ENCODE measurements around the gene USP6NL.

USP6NL gene

DNA sequence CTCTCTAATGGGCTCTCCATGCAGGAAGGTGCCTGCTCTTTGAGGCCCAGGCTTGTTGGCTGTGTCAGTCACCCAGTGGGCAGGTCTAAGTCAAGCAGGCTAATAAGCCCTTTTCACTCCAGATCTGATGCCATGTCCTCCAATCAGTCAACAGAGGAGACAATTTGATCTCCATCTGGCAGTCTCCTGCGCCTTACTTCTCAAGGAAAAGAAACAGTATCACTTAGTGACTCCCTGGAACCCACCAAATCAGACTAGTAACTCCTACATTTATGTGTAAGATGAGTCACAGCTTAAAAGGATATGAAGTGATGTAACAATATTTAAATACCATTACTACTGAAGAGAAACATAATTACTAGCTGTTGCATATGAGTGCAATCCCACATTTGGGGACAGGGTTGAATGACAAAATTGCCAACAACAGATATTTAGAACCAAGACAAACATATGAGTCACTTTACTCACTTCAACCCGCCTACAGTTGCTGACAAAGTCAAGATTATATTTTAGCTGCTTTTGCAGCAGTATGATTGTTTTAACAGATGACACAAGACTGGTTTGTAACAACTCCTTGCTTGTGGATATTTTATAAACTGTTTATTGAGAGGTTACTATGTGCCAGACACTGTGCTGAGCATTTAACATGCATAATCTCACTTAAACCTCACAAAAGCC, 72.1 kb downstream of the USP6NL start:
- peaks cover 4% of the 10 kb centered on the region for H3K4me1 ChIP-seq (ENCODE audit: control insufficient read depth, insufficient read depth, low read length)

DNA sequence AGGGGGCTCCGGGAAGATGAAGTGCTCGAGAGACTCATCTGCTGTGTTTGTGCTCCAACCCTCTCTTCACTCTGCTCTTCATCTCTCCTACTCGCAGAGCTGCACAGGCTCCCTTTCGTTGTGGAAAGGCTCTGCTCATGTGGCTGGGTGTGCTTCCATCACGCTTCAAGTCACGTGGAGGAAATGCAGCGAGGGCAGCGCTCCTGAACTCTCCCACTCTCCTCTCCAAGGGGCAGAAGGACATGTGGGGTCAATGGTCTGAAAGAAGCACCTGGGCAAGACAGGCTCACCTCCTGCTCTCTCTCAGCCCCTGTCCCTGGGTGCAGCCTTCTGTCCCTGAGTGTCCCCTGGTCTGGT, 72.6 kb downstream of the USP6NL start:
- no peak overlapping the region for H3K4me3 ChIP-seq (ENCODE audit: low read depth, low read length)
- H3K27me3 ChIP-seq (ENCODE audit: control insufficient read depth, insufficient read depth, low read length): no peaks in the 10 kb centered on the region
- H3K9ac ChIP-seq (ENCODE audit: low read depth, low read length): no peak overlapping the region
- no peaks in the 10 kb centered on the region for H3K9me3 ChIP-seq (ENCODE audit: control insufficient read depth, insufficient read depth, low read length)
- no peaks in the 10 kb centered on the region for H3K36me3 ChIP-seq (ENCODE audit: control insufficient read depth, insufficient read depth, low read length)
- peaks cover 4% of the 10 kb centered on the region for H3K4me1 ChIP-seq (ENCODE audit: control insufficient read depth, insufficient read depth, low read length)

More for the DNA sequence above, 72.1 kb downstream of the USP6NL start:
- H3K27me3 ChIP-seq (ENCODE audit: control insufficient read depth, insufficient read depth, low read length): no peaks in the 10 kb centered on the region
- no peaks in the 10 kb centered on the region for H3K36me3 ChIP-seq (ENCODE audit: control insufficient read depth, insufficient read depth, low read length)
- no peak overlapping the region for H3K4me3 ChIP-seq (ENCODE audit: low read depth, low read length)
- H3K9ac ChIP-seq (ENCODE audit: low read depth, low read length): no peak overlapping the region
- H3K9me3 ChIP-seq (ENCODE audit: control insufficient read depth, insufficient read depth, low read length): no peaks in the 10 kb centered on the region

DNA sequence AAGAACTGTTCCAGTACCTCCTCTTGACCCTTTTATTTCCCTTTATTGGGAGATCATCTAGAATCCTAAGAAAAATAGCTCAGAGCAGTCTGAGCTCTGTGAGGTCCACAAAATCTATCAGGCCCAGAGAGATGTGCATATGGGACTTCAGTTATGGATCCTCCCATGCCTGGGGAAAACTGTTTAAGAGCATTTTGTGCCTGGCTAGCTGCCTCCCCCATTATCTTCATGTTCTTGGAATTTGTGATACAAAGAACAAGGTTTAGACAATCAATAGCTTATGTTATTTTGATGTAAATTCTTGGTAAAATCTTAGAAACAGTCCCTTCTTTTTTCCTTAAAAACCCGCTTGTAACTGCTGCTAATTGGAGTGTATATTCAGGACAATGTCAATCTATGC, 75.2 kb downstream of the USP6NL start:
- H3K4me3 ChIP-seq (ENCODE audit: low read depth, low read length): no peak overlapping the region
- no peaks in the 10 kb centered on the region for H3K9me3 ChIP-seq (ENCODE audit: control insufficient read depth, insufficient read depth, low read length)
- no peak overlapping the region for H3K9ac ChIP-seq (ENCODE audit: low read depth, low read length)
- no peaks in the 10 kb centered on the region for H3K36me3 ChIP-seq (ENCODE audit: control insufficient read depth, insufficient read depth, low read length)
- peaks cover 4% of the 10 kb centered on the region for H3K4me1 ChIP-seq (ENCODE audit: control insufficient read depth, insufficient read depth, low read length)
- H3K27me3 ChIP-seq (ENCODE audit: control insufficient read depth, insufficient read depth, low read length): no peaks in the 10 kb centered on the region

DNA sequence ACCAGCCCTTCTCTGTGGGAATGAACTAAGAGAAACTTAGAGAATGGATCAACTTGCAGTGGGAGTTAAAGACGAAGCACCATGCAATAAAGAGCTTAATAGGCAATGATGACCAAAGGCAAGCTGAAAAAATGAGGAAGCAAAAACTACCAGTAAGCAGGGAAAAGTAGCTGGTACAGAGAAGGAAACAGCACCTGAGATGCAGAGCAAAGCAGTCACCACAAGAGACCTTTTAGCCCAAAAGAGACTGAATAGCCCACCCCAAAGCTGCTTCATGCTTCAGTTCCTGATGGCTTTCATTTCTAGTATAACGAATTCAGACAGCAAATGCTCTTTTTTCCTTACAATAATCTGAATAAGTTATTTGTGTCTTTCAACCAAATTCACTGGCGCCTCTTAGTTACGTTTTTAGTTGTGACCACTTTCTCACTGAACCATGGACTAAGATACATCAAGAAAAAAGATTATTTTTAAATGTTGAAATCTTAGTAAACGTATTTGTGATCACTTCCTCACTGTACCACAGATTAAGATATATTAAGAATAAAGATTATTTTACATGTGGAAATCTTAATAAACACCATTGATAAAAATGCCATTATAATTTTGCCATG, 76.0 kb downstream of the USP6NL start:
- no peaks in the 10 kb centered on the region for H3K27me3 ChIP-seq (ENCODE audit: control insufficient read depth, insufficient read depth, low read length)
- no peak overlapping the region for H3K9ac ChIP-seq (ENCODE audit: low read depth, low read length)
- H3K4me3 ChIP-seq (ENCODE audit: low read depth, low read length): no peak overlapping the region
- H3K4me1 ChIP-seq (ENCODE audit: control insufficient read depth, insufficient read depth, low read length): peaks cover 4% of the 10 kb centered on the region
- no peaks in the 10 kb centered on the region for H3K9me3 ChIP-seq (ENCODE audit: control insufficient read depth, insufficient read depth, low read length)
- no peaks in the 10 kb centered on the region for H3K36me3 ChIP-seq (ENCODE audit: control insufficient read depth, insufficient read depth, low read length)

DNA sequence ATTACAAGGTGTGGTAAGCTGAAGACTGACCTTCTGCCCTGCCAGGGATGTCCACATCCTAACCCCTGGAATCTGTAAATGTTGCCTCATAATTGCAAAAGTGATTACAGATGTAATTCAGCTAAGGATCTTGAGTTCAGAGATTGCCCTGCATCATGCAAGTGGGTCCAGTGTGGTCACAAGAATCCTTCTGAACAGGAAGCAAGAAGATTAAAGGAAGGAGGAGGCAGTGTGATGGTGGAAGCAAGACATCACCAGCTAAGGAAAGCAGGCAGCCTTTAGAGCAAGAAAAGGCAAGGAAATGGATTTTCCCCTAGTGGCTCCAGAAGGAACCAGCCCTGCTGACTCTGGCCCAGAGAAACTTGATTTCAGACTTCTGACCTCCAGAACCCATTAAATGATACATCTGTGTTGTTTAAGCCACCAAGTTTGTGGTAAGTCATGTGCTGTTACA, 78.1 kb downstream of the USP6NL start:
- Histone ChIP-seq H3K36me3 (ENCODE audit: control insufficient read depth, insufficient read depth, low read length) (no peaks in the 10 kb centered on the region), H3K4me1 (ENCODE audit: control insufficient read depth, insufficient read depth, low read length) (peaks cover 4% of the 10 kb centered on the region), H3K9ac (ENCODE audit: low read depth, low read length) (no peak overlapping the region), H3K27me3 (ENCODE audit: control insufficient read depth, insufficient read depth, low read length) (no peaks in the 10 kb centered on the region), H3K4me3 (ENCODE audit: low read depth, low read length) (no peak overlapping the region), H3K9me3 (ENCODE audit: control insufficient read depth, insufficient read depth, low read length) (no peaks in the 10 kb centered on the region)

DNA sequence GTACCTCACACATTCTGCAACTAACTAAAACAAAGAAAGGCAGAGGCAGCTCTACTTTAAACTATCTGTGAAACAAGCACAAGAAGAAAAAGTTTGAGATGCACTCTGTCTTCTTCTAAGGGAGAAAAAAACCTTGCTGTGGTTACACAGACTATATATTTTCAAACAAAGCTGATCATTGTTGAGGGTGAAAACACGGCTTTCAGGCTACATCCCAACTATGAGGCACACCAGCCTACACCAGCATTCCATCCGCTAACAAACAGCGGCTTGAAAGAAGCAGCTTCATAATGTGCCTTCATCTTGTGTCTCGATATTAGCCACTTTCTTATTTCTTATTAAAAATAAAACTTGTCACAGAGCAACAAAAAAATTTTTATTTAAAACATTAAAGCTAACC, 79.1 kb downstream of the USP6NL start:
- Histone ChIP-seq H3K9ac (ENCODE audit: low read depth, low read length) (no peak overlapping the region), H3K4me3 (ENCODE audit: low read depth, low read length) (no peak overlapping the region), H3K4me1 (ENCODE audit: control insufficient read depth, insufficient read depth, low read length) (peaks cover 4% of the 10 kb centered on the region), H3K9me3 (ENCODE audit: control insufficient read depth, insufficient read depth, low read length) (no peaks in the 10 kb centered on the region), H3K36me3 (ENCODE audit: control insufficient read depth, insufficient read depth, low read length) (no peaks in the 10 kb centered on the region), H3K27me3 (ENCODE audit: control insufficient read depth, insufficient read depth, low read length) (no peaks in the 10 kb centered on the region)

DNA sequence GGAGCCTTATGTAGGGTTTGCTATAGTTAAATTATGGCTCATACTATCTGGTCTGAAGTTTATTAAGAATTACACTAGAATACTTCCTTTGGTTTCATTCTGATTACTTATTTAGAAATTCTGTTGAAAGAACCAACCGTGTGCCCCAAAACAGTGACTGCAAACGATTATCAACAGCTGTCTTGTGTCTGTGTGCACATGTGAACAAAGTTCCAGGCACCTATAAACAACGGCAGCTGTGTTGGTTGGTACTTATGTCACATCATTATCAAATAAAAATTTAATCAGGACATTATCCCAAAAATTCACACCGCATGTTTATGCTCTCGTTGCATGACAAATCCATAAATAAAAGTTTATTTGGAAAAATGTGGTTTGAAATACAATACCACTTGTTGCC, 80.6 kb downstream of the USP6NL start:
- Histone ChIP-seq H3K4me1 (ENCODE audit: control insufficient read depth, insufficient read depth, low read length) (peaks cover 4% of the 10 kb centered on the region), H3K4me3 (ENCODE audit: low read depth, low read length) (no peak overlapping the region), H3K9ac (ENCODE audit: low read depth, low read length) (no peak overlapping the region), H3K27me3 (ENCODE audit: control insufficient read depth, insufficient read depth, low read length) (no peaks in the 10 kb centered on the region), H3K36me3 (ENCODE audit: control insufficient read depth, insufficient read depth, low read length) (no peaks in the 10 kb centered on the region), H3K9me3 (ENCODE audit: control insufficient read depth, insufficient read depth, low read length) (no peaks in the 10 kb centered on the region)

DNA sequence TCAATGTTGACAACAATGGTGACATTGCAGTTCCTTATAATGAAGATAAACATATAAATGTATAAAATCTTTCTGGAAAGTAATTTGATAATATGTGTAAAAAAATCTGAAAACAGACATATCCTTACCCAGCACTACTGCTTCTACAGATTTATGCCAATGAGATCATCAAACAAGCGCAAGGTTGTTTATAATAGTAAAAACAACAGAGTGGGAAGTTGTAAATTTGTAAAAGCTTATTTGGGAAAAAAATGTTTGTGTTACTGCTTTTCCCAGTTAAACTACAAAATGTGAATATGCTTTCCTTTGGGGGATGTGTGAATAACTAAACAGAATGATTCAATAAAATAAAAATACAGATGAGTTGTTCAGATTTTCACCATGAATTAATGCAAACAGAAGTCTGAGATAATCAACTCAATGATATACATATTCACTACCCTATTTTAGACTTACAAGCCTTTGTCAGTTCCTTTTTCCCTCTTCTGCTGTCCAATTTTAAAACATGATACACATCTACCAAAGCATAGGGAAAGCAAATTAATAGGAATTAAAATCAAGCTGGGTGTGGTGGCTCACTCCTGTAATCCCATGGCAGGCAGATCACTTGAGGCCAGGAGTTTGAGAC, 82.1 kb downstream of the USP6NL start:
- no peak overlapping the region for H3K9ac ChIP-seq (ENCODE audit: low read depth, low read length)
- no peak overlapping the region for H3K4me3 ChIP-seq (ENCODE audit: low read depth, low read length)
- no peaks in the 10 kb centered on the region for H3K4me1 ChIP-seq (ENCODE audit: control insufficient read depth, insufficient read depth, low read length)

DNA sequence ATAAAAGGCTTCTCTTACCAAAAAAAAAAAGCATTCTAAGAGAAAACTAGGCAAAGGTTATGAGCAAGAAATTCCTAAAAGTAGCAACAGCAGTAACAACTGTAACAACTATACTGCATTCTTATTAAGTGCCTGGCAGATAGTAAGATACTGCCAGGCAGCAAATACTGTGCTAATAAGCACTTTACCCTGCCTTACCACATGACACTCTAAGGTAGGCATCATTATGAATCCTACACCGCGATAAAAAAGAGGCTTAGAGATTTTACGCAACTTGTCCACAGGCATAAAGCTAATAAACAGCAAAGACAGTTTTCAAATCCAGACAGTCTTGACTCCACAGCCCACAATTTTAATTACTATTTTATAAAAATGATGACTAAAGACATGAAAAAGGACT, 83.2 kb downstream of the USP6NL start:
- H3K4me3 ChIP-seq (ENCODE audit: low read depth, low read length): no peak overlapping the region
- no peak overlapping the region for H3K9ac ChIP-seq (ENCODE audit: low read depth, low read length)
- no peaks in the 10 kb centered on the region for H3K4me1 ChIP-seq (ENCODE audit: control insufficient read depth, insufficient read depth, low read length)
- no peaks in the 10 kb centered on the region for H3K36me3 ChIP-seq (ENCODE audit: control insufficient read depth, insufficient read depth, low read length)
- no peaks in the 10 kb centered on the region for H3K27me3 ChIP-seq (ENCODE audit: control insufficient read depth, insufficient read depth, low read length)
- no peaks in the 10 kb centered on the region for H3K9me3 ChIP-seq (ENCODE audit: control insufficient read depth, insufficient read depth, low read length)

More for the DNA sequence above, 82.1 kb downstream of the USP6NL start:
- H3K9me3 ChIP-seq (ENCODE audit: control insufficient read depth, insufficient read depth, low read length): no peaks in the 10 kb centered on the region
- no peaks in the 10 kb centered on the region for H3K27me3 ChIP-seq (ENCODE audit: control insufficient read depth, insufficient read depth, low read length)
- H3K36me3 ChIP-seq (ENCODE audit: control insufficient read depth, insufficient read depth, low read length): no peaks in the 10 kb centered on the region

DNA sequence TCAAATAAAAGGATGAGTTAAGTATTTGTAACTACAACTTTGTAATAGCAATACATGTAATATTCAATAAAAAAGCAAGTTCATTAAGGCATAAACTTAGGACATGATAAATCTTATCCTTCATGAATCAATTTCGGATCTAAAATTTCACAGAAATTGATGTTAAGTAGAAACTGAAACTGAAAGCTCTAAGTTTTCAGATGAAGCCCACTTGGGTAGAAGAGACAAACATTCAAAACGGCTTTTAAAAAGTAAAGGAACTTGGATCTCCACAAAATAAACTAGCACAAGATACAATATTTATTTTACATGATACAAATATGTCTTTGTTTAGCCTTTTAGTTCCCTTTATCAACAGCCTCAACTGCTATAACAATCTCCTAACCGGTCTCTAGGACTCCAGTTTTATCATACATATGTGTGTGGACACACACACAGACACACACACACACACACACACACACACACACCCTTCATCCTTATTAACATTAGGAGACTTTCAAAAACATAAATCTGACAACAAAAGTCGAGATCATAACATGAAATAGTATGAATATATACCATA, 83.7 kb downstream of the USP6NL start:
- Histone ChIP-seq H3K27me3 (ENCODE audit: control insufficient read depth, insufficient read depth, low read length) (no peaks in the 10 kb centered on the region), H3K9me3 (ENCODE audit: control insufficient read depth, insufficient read depth, low read length) (no peaks in the 10 kb centered on the region), H3K4me3 (ENCODE audit: low read depth, low read length) (no peak overlapping the region), H3K9ac (ENCODE audit: low read depth, low read length) (no peak overlapping the region), H3K4me1 (ENCODE audit: control insufficient read depth, insufficient read depth, low read length) (no peaks in the 10 kb centered on the region), H3K36me3 (ENCODE audit: control insufficient read depth, insufficient read depth, low read length) (no peaks in the 10 kb centered on the region)

DNA sequence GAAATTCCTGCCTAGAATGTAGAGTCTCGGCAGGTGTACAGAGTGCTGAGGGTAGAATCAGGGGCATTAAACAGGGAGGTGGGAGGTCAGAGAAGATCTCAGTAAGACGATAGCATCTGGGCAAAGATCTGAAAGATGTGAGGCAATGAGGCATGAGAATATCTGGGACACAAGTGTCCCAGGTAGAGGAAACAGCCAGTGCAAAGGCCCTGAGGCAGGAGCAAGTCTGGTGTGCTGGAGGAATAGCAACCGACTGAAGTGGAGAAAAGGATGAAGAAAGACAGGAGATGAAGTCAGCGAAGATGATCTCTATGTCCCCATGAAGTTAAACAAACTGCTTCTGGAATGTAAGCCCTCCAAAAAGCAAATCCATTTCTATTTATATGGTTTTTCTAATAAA, 84.4 kb downstream of the USP6NL start:
- no peaks in the 10 kb centered on the region for H3K9me3 ChIP-seq (ENCODE audit: control insufficient read depth, insufficient read depth, low read length)
- no peak overlapping the region for H3K9ac ChIP-seq (ENCODE audit: low read depth, low read length)
- no peaks in the 10 kb centered on the region for H3K36me3 ChIP-seq (ENCODE audit: control insufficient read depth, insufficient read depth, low read length)
- no peaks in the 10 kb centered on the region for H3K4me1 ChIP-seq (ENCODE audit: control insufficient read depth, insufficient read depth, low read length)
- no peak overlapping the region for H3K4me3 ChIP-seq (ENCODE audit: low read depth, low read length)
- no peaks in the 10 kb centered on the region for H3K27me3 ChIP-seq (ENCODE audit: control insufficient read depth, insufficient read depth, low read length)

DNA sequence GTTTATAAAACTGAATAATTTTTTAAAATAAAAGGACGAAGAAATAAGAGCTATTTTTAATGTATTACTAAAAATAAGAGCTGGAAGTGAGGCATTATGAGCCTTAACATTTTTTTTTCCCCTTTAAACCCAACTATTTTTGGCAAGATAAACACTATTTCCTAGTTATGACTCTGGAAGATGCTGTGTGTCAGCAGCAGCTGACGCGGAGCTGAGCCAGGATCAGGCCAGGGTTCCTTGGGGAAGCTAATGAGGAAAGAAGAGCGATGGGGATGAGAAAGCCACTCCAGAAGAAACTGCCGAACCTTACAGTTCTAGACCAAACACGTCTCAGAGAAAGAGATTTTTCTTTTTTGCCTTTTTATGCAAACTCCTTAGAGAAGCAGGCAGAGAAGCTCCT, 85.9 kb downstream of the USP6NL start:
- no peaks in the 10 kb centered on the region for H3K9me3 ChIP-seq (ENCODE audit: control insufficient read depth, insufficient read depth, low read length)
- no peak overlapping the region for H3K4me3 ChIP-seq (ENCODE audit: low read depth, low read length)
- H3K9ac ChIP-seq (ENCODE audit: low read depth, low read length): no peak overlapping the region
- H3K36me3 ChIP-seq (ENCODE audit: control insufficient read depth, insufficient read depth, low read length): no peaks in the 10 kb centered on the region
- no peaks in the 10 kb centered on the region for H3K27me3 ChIP-seq (ENCODE audit: control insufficient read depth, insufficient read depth, low read length)
- no peaks in the 10 kb centered on the region for H3K4me1 ChIP-seq (ENCODE audit: control insufficient read depth, insufficient read depth, low read length)

Measured in iPS-15b (cell line).